C4-2B (cell line): Measurements from ENCODE around the gene FMNL2.

Experiments used
- CTCF ChIP-seq: fragments of 450-650 bp; conservative IDR thresholded peaks from 2 replicates; pipeline ENCODE4 v1.5.1; 2017; ENCODE audit warnings: mild to moderate bottlenecking
- ZFX ChIP-seq: fragments of 450-650 bp; IDR thresholded peaks from 2 replicates; pipeline ENCODE4 v1.6.1; 2017

DNA sequence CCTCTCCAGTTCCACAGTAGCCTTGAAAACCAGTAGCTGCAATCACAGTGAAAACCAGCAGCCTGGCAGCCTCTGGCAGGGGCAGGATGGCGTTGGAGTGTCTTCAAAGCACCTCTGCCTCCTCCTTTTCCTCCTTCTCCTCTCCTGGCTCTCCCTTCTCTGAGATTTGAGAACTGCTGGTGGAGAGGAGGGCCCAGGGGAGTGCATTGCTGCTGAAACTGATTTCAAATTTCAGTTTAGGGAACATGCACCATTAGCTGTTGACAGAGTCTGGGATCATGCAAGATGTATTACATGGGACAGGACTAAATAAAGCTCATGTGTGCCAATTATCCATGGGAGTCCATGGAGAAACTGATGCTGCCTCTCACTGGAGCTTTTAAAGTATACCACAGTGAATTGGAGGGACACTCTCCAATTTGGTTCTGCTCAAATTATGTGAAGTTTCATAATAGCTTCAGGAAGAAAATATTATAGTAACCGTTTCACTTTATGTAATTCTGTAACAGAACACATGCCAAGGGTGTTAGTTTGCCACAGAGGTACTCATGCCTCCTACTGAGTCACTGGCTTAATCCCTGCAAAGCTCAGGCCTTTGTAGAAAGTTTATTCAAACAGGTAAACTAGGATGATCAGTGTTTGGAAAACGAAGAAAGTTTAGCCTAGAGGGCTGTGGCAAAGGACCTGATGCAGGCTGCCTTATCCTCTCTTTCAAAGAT lies 236.2 kb downstream of the FMNL2 start:
- TF ChIP-seq CTCF = no peak
- no peak for TF ChIP-seq ZFX
